Right lung (tissue), 5 donors: ENCODE measurements around the gene INMT. TPM values are rescaled to one million over a fixed set of nuclear protein-coding genes. Genes with fewer than 3 reads are reported as not detected.
A peak's percentile ranks its signal among the peaks of the same experiment; 100 is the strongest.

Experiments
- DNase-seq, 2 donors: peaks; one replicate each; pipeline ENCODE4 v3.0.0-alpha.2; 2013
- polyA plus RNA-seq, 5 donors: library from polyadenylated mRNA; unstranded; fragments of 120-200 nt; gene quantifications; one replicate each; pipeline versions ENCODE4 v1.2.1 to v1.2.3, GENCODE V29; 2013; ENCODE audit warnings: inconsistent platforms in 1 of 5, low replicate concordance in 1 of 5; ENCODE audit not compliant: insufficient read length in 5 of 5, insufficient read depth in 1 of 5

The INMT gene
- polyA plus RNA-seq, 5 donors = 11.7 to 31.2 (median 15.2) TPM

DNA sequence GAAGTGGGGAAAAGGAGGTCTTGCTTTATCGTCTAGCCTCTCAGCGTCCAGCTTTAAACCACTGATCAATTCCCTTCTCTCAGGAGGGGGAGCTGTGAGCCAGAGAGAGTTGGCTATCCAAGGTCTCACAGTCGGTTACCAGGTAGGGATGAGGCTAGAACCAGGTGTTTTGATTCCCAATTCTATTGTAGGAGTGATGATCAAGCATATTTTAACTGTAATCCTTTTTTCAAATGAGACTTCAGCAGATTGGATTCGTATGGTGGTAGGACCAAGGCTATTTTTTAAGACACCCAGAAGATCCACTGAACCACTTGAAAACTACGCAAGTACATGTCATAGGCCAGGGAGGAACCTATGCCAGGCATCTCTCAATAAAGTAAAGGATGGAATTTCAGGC lies 27.6 kb downstream of the INMT start:
- DNase-seq = no peak

GRCh38 chr7:30780941-30781340 lies 29.0 kb downstream of the INMT start:
- DNase-seq = no peak

- DNase-seq = no peak
Measured at GRCh38 chr7:30782690-30783089, 30.8 kb downstream of the INMT start.

DNA sequence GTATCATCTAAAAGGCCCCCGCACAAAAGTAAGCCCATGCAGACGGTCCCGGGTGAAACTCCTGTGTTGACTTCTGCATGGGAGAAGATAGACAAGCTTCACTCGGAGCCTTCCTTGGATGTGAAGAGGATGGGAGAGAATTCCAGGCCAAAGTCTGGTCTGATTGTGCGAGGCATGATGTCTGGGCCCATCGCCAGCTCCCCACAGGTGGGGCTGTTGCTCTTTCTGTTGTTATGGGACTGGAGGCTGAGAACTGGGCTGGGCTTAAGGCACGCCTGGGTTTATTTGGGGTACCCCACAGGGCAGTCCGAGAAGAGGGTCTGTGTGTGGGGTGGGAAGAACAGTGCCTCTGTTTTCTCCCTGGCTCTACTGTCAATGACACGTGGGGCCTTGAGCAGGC lies 33.9 kb downstream of the INMT start:
- DNase-seq = no peak

- no peak for DNase-seq
Measured at GRCh38 chr7:30787486-30787885, 35.6 kb downstream of the INMT start.

DNA sequence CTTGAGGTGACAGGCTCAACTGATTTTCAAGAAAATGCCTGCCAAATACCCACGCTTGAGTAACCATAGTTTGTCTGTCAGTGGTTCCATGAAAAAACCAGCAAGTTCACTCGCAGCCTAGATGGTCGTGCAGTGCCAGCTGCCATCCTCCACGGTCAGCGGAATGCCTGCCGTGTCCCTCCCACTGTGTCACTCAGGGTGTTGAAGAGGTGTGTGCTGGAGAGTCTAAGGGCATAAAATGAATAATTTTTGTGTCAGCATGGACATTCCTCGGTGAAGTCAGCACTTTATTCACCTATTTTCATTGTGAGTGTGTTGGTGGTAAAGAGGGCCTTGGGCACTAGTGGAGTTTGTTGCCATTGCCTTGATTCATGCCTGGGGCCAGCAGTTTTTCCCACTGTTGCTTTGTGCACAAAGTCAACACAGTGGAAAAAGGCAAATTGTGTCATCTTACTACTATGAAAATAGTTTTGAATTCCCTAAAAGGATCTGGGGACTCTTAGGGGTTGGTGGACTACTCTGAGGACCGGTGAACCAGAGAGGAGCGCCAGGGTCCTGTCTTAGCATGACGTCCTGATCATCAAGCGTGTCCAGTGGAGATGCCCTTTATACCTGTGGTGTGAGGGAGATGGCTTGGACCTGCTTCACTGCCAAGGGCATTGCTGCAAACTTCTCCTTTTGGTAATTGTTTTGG lies 36.9 kb downstream of the INMT start:
- no peak for DNase-seq

- DNase-seq = no peak
Measured at GRCh38 chr7:30789334-30789711, 37.4 kb downstream of the INMT start.

DNA sequence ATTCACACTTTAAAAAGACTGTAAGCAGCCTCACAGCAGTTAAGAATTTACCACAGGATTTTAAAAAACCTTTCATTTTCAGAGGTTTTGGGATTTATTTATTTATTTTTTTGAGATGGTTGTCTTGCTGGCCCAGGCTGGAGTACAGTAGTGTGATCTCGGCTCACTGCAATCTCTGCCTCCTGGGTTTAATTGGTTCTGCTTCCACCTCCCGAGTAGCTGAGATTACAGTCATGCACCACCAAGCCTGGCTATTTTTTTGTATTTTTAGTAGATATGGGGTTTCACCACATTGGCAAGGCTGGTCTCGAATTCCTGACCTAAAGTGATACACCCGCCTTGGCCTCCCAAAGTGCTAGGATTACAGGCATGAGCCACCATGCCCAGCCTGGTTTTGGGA lies 38.4 kb downstream of the INMT start:
- DNase-seq = no peak

- no peak for DNase-seq
Measured at GRCh38 chr7:30791114-30791513, 39.2 kb downstream of the INMT start.

- DNase-seq = peak in 1 of 2 donors; percentile 25
Measured at GRCh38 chr7:30795161-30795948, 43.4 kb downstream of the INMT start.

- no peak for DNase-seq
Measured at GRCh38 chr7:30796105-30796869, 44.4 kb downstream of the INMT start.

DNA sequence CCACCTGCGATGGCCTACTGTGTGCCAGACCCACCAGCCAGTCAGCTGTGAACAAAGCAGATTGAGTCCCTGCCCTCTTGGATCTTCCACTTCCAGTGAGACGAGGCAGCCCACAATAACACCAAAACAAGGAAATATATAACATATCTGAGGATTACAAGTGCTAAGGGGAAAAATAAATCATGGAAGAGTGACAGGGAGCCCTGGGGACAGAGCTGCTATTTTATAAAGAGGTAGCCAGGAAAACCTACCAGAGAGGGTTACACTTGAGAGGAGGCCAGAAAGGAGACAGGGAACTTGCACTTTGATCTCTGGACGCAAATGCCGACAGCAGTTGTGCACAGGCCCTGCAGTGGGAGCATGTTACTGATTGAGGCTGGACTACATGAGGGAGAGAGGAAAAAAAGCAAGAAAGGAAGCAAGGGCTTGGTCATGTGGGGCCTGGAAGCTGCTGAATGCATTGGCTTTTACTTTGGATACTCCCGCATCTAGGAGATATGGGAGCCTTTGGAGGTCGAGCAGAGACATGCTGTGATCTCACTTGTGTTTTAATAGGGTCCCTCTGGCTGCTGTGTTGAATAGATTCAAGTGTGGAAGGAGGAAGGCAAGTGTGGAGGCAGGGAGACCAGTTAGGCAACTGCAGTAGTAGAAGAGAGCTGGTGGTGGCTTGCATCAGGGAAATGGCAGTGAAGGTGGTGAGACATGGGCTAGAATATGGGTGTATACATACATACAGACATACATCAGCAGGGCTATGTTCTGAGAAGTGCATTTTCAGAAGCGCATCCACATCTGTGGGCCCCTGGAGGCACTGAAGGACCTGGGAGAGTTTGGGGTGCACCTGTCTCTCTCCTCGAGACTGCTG lies 45.5 kb downstream of the INMT start:
- no peak for DNase-seq

GRCh38 chr7:30799206-30799975 lies 47.5 kb downstream of the INMT start:
- no peak for DNase-seq

DNA sequence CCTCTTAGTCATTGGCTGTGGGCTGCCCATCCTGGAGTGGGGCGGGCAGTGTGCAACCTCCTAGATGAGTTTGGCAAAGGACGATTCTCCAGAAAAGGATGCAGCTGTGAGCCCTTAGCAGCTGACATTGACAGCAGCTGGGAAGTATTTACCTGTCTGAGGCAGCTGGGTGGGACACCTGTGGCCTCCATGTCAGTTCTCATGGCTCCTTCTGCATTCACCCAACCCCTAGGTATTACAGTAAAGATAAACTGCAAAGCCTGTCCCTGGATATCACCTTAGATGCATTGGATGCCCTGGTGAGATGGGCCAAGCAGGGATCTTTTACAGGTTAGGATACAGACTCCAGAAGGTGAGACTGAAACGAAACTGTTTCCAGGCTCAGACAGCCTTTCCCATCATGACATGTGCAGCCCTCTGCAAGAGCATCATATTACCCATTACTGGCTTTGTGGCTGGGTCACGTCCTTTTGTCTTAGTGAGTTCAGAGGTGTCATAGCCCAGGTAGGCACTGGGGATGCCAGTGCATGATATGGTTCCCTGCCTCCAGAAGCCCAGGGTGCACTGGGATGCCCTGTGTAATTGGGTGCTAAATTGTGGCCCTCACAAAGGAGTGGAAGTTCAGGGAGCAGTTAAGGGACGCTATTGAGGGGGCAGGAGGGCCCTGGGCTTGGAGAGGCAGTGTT lies 48.2 kb downstream of the INMT start:
- DNase-seq = no peak

GRCh38 chr7:30800785-30801252 lies 48.9 kb downstream of the INMT start:
- DNase-seq = peak; percentile 56 to 74

- no peak for DNase-seq
Measured at GRCh38 chr7:30802812-30803211, 50.9 kb downstream of the INMT start.

DNA sequence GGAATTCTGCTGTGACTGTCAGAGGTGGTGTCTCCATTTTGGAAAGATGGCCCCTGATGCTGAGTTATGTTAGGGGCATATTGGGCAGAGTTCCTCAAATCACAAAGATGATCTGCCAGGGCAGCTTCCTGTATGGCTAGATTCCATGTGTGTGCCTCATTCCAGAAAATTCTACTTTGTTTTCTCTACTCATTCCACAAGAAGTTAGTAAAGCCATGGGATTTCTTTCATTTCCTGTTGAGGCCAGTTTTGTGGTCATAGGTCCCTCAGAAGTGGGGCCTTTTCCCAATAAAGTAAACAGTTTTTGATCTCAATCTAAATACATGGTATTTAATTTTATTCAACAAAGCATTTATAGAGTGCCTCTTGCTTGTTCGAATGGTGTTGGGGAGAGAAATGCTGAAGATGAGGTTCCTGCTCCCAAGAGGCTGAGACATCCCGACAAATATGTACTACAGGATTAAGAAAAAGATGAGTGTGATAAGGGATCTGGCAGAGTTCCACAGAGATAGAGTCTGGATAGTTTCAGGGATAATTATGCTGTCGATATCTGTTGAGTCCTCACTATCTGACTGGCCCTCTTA lies 52.2 kb downstream of the INMT start:
- no peak for DNase-seq

DNA sequence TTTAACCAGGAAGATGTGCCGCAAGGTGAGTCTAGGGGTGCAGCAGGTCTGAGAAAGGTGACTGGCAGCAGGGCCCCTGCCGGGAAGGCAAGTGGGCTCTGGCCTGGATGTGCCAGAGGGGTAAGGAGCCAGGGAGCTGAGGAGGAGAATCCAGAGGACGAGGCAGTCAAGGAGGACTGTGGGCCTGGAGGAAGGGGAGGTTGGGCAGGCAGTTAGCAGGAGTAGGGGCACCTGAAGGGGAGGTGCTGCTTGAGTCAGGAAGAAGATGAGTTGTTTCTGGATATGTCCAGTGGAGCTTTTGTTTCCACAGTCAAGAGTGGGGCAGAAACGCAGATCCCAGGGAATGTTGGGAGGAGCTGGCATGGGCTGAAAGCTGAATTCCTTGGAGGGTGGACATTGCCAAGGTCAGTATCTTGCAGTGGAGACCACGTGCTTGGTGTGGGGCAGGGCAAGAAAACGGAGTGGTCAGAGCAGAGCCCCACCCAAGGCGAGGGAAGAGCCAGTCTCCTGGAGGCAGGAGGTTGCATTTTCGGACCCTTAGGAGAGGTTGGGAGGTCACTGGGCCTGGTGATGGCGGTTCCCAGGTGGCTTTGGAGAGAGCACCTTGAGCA lies 53.3 kb downstream of the INMT start:
- no peak for DNase-seq

DNA sequence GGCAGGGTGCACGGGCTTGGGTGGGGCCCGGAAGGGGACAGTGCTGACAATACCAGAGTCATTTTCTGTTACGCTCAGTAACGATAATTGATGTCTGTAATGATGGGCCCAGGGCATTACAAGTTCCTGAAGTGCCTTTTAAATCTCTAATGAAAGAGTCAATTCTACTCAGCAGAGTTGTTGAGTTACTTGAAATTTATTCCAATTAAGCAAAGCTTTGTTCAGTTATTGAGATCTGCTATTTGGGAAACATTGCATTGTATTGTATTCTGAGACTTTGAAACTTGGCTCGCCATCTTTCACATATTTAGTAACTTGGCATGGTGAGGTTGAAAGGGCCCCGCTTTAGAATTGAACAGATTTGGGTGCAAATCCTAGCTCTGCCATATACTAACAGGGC lies 54.0 kb downstream of the INMT start:
- no peak for DNase-seq
